GM19099 (cell line): Measurements from ENCODE around the gene MBOAT1.

ENCODE experiments used
- POLR2A ChIP-seq: IDR thresholded peaks from 3 replicates; pipeline ENCODE4 v1.6.1; 2011; ENCODE audit warnings: low read depth; ENCODE audit not compliant: insufficient read length; ENCODE audit errors: extremely low read depth

Gene MBOAT1

GRCh38 chr6:20192625-20193024, 19.6 kb downstream of the MBOAT1 start:
- TF ChIP-seq POLR2A = no peak

- no peak for TF ChIP-seq POLR2A
These were observed 20.3 kb downstream of the MBOAT1 start for GRCh38 chr6:20191992-20192391.

DNA sequence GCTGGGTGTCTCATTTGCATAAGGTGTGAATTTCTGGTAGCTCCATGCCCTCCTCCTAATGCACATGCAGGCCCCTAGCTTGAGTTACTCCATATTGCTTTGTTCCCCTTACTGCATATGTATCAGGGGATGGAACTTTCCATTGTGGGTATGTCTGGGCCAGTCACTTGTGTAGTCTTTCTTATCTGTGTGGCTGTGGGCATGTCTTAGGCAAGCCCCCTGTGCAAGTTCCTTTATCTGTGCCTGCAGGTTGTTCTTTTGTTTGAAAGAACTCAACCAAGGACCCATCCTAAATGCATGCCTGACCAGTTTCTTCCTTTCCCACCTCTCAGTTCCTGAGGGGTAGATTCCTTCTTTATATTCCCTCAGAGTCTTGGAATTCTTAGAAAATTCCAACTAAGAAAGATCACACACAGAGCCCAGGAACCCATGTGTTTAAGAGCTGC, 23.6 kb downstream of the MBOAT1 start:
- TF ChIP-seq POLR2A = no peak

DNA sequence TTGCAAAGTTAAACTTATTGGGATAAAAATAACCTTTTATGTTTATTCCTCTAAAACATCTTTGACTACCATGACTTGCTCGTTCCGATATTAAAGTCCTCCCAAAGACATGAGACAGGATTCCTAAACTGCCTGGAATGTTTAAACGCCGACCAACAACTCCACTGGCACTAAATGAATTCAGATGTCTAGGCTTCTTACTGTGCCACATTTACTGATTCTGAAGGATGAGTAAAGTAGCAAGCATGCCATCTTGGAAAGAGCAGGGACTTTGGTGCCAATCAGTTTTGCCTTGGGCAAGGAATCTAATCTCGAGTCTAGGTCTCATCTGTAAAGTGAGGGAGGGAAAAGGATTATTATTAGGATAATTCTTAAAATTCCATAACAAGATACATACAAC, 25.3 kb downstream of the MBOAT1 start:
- no peak for TF ChIP-seq POLR2A

DNA sequence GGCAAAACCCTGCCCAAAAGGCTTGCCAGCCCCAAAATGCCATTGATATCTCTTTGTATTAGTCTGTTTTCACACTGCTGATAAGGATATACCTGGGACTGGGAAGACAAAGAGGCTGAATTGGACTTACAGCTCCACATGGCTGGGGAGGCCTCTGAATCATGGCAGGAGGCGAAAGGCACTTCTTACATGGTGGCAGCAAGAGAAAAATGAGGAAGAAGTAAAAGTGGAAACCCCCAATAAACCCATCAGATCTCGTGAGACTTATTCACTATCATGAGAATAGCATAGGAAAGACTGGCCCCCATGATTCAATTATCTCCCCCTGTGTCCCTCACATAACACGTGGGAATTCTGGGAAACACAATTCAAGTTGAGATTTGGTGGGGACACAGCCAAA, 28.6 kb downstream of the MBOAT1 start:
- TF ChIP-seq POLR2A = no peak

DNA sequence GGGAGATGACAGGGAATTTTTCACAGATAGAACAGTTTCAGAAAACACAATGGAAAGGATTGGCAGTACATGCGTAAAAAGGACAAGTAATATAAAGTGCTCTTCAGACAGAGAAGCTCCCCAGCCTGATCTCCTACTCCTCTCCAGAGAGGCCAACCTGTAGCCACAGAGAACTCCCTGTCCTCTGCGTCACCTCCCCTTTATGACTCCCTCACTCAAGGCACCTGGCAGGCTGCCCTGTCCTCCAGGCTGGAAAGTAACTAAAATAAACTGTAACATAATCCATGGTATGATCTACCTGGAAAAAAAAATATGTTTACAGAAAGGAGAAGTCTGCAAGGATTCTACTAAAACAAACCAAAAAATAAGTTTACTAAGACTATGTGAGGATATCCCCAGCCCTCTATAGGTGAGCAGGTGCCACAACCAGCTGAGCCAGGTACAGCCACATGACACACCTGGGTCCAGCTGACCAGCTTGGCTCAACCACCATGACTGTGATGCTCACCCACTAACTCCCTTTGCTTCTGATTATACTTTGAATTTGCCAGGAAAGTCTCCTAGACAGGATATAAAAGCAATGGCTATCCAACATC, 29.2 kb downstream of the MBOAT1 start:
- no peak for TF ChIP-seq POLR2A

DNA sequence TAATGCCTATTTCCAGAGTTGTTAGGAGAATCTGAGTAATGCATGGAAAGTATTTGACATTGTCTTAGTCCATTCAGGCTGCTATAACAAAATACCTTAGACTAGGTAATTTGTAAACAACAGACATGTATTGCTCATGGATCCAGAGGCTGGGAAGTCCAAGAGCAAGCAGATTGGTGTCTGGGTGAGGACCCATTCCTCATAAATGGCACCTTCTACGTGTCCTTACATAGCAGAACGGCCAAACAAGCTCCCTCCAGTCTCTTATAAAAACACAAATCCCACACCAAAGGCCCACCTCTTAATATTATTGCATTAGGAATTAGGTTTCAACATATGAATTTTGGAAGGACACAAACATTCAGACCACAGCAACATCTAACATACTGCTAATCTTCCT, 30.2 kb downstream of the MBOAT1 start:
- no peak for TF ChIP-seq POLR2A

GRCh38 chr6:20180935-20181334, 31.3 kb downstream of the MBOAT1 start:
- no peak for TF ChIP-seq POLR2A

DNA sequence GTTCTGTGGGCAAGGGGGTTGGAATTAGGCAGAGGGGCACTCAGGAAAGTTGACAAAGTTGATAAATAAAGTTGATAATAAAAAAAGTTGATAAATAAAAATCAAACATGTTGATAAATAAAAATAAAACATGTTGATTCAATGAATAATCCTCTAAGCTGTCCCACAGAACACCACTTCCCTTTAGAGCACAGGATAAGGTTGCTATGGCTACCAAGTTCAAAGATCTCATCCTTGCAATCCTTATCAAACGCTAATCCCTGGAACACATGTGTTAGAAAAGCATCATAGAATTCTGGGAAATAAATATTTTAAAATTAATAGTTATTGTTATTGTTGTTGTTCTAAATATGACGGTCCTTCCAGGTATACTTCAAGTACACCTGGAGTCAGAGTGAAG, 33.9 kb downstream of the MBOAT1 start:
- TF ChIP-seq POLR2A = no peak

GRCh38 chr6:20175810-20176410, 36.4 kb downstream of the MBOAT1 start:
- no peak for TF ChIP-seq POLR2A

GRCh38 chr6:20173833-20174792, 38.2 kb downstream of the MBOAT1 start:
- TF ChIP-seq POLR2A = no peak

DNA sequence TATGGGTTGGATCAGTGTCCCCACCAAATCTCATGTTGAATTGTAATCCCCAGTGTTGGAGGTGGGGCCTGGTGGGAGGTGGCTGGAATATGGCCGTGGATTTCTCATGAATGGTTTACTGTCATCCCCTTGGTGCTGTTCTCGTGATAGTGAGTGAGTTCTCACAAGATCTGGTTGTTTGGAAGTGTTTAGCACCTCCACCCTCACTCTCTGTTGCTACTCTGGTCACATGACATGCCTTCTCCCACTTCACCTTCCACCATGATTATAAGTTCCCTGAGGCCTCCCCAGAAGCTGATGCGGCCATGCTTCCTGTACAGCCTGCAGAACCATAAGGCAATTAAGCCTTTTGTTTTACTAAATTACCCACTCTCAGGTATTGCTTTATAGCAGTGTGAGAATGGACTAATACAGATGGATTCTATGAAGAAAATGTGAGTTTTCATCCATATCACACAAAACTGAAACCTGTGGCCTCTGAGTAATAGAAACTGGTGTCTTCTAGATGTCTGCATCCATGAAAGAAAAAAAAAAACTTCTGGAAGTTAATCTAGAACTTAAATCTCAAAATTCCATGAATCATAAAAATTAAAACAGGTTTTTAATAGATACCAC, 39.3 kb downstream of the MBOAT1 start:
- TF ChIP-seq POLR2A = no peak

GRCh38 chr6:20170455-20171148, 41.7 kb downstream of the MBOAT1 start:
- TF ChIP-seq POLR2A = no peak

DNA sequence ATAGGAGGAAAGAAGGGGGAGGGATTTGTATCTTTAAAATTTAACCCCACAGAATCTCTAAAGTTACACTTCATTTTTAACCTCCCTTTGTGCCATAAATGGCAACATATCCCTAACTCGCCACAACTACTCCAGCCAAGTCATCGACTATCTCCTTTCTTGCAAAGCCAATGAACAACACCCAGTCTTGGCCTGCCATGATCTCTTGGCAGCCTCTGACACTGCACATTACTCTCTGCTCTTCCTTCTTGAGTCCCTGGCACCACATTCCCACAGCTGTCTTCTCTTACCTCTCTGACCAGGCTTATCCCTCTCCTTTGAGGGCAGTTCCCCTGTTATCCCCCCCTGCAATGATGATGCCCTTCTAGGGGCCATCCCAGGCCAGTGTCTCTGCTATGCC, 42.5 kb downstream of the MBOAT1 start:
- TF ChIP-seq POLR2A = no peak

- no peak for TF ChIP-seq POLR2A
These were observed 43.1 kb downstream of the MBOAT1 start for GRCh38 chr6:20169119-20169557.
